Astrocyte (in vitro differentiated cells and primary cell): ENCODE data around the gene ADAMTS9.

ENCODE experiments used
- EZH2 ChIP-seq: IDR thresholded peaks from 2 replicates; pipeline ENCODE4 v1.6.1; 2012; ENCODE audit warnings: mild to moderate bottlenecking, low read length, inconsistent platforms; ENCODE audit not compliant: insufficient read depth
- TF ChIP-seq, protein P1 (sequence below): IDR thresholded peaks from 2 replicates; pipeline ENCODE4 v1.5.1; 2011; ENCODE audit warnings: low read depth, mild to moderate bottlenecking, inconsistent platforms, low read length, moderate library complexity; ENCODE audit not compliant: insufficient read depth

DNA sequence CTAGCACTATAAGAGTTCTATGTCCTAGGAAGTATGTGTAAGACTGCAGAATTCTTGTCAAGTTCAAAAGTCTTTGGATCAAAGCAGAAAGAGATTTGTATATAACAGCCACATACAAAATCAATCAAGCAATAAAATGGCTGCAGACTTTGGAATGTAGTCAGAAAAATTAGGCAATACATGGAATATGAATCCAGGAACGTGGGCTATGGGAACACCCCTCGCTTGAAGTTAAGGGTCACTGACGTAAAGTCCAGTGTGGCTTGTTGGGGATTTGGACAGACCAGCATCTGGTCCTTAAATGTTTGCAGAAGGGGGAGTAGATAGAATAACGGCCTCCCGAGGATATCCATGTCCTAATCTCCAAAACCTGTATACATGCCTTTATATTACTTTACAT is 178.6 kb downstream of the ADAMTS9 start:
- TF ChIP-seq, protein P1, sequence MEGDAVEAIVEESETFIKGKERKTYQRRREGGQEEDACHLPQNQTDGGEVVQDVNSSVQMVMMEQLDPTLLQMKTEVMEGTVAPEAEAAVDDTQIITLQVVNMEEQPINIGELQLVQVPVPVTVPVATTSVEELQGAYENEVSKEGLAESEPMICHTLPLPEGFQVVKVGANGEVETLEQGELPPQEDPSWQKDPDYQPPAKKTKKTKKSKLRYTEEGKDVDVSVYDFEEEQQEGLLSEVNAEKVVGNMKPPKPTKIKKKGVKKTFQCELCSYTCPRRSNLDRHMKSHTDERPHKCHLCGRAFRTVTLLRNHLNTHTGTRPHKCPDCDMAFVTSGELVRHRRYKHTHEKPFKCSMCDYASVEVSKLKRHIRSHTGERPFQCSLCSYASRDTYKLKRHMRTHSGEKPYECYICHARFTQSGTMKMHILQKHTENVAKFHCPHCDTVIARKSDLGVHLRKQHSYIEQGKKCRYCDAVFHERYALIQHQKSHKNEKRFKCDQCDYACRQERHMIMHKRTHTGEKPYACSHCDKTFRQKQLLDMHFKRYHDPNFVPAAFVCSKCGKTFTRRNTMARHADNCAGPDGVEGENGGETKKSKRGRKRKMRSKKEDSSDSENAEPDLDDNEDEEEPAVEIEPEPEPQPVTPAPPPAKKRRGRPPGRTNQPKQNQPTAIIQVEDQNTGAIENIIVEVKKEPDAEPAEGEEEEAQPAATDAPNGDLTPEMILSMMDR: no peak
- no peak for TF ChIP-seq EZH2
